GM18951 (cell line): ENCODE data around the gene NAV3.

Source experiments
- POLR2A ChIP-seq: IDR thresholded peaks from 4 replicates; pipeline ENCODE4 v1.6.1; 2011; ENCODE audit warnings: mild to moderate bottlenecking; ENCODE audit not compliant: insufficient read length, insufficient read depth; ENCODE audit errors: extremely low read depth
- in situ Hi-C: fragments of 300-500 bp; cut with MboI; formaldehyde crosslinking; loops from one replicate; pipeline ENCODE4 v1.12.0; 2022; ENCODE audit warnings: low sequenced_read_pairs, mixed read lengths, inconsistent platforms; ENCODE audit not compliant: unreplicated experiment

NAV3 gene

DNA sequence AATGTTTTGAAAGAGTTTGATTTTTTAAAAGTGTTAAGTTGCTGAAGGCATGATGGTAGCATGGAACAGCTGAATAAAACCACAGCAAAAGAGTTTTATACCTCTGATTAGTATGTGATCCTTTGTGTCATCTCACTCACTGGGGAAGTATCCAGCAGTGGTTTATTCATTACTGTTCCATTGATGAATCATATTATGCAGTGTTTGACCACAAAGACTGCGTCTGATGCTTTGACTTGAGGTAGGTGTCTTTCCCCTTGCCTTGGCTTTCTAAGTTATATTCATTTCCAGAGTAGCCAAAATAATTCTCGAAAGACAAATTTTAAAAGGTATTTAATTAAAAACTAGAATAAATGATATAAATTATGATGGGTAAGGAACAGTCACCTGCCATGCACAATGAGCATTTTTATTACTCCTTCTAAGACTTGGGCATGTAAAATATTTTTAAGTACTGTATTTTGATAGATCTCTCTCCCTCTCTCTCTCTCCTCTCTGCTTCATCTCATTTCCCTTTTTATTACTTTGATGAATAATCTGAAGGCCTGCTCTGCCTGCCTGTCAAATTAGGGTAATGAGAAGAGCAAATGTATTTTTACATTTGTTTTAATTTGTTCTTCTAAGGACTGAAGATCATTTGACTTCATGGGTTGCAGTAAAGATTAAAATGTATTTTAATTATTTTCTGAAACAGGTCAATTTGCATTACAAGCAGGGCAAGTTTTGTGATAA lies 164.9 kb downstream of the NAV3 start:
- in situ Hi-C loops: no loop called here
- no peak for TF ChIP-seq POLR2A

GRCh38 chr12:77996670-77997069 lies 166.0 kb downstream of the NAV3 start:
- in situ Hi-C loops: no loop called here

DNA sequence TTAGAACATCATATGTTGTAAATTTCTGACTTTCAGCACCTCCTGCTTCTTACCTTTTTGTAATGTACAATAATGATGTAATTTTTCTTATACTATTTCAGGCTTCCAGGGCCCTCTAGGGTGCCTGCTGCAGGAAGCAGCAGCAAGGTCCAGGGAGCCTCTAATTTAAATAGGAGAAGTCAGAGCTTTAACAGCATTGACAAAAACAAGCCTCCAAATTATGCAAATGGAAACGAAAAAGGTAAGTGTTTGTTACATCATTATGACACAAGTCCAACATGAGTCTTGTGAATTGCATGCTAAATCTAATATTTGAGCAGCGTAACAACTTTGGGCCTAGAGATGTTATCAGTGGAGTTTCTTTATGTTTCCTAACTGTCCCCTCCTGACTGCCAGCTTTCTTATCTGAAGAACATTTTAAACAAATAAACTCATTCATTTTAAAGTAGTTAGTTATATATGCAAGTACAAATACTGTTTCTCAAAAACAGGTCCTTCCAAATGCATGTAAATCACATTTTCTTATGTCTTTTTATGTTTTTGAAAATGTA lies 167.6 kb downstream of the NAV3 start:
- no peak for TF ChIP-seq POLR2A
- in situ Hi-C loops: no loop called here

More at GRCh38 chr12:77996670-77997069, 166.0 kb downstream of the NAV3 start:
- no peak for TF ChIP-seq POLR2A

GRCh38 chr12:77999074-77999715 lies 168.5 kb downstream of the NAV3 start:
- in situ Hi-C loops: no loop called here
- TF ChIP-seq POLR2A: no peak

DNA sequence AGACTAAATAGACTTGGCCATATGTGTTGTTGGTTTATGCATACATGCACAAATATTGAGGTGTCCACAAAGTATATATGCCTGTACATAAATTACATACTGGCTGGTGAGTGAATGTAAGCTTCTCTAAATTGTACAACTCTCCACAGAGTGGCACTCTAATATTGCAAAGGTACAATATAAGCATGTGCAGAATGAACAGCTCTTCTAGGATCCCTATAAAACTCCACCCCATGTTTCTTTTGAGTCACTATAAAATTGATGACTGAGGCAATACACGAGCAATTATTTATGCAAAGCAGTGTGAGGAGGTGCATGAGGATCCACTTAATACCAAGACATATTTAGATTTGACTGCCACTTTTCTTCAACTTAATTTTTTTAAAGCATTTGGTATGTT lies 172.2 kb downstream of the NAV3 start:
- in situ Hi-C loops: no loop called here

GRCh38 chr12:78004249-78005093 lies 173.8 kb downstream of the NAV3 start:
- in situ Hi-C loops: no loop called here
- no peak for TF ChIP-seq POLR2A

More for the DNA sequence above, 172.2 kb downstream of the NAV3 start:
- no peak for TF ChIP-seq POLR2A

- in situ Hi-C loops: no loop called here
- no peak for TF ChIP-seq POLR2A
These were observed 174.4 kb downstream of the NAV3 start for GRCh38 chr12:78005094-78005492.

DNA sequence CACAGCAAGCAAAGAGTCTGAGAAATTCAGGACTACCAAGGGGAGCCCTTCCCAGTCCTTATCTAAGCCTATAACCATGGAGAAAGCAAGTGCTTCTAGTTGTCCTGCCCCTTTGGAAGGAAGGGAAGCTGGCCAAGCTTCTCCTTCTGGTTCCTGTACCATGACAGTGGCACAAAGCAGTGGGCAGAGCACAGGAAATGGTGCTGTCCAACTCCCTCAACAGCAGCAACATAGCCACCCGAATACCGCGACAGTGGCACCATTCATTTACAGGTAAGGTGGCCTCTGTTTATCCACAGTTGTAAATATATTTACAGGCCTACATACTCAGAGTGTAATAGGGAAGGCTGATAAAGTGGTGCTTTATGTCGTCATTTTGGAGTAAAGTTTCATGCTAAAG lies 176.5 kb downstream of the NAV3 start:
- in situ Hi-C loops: no loop called here
- TF ChIP-seq POLR2A: no peak

- in situ Hi-C loops: no loop called here
- no peak for TF ChIP-seq POLR2A
These were observed 178.3 kb downstream of the NAV3 start for GRCh38 chr12:78009031-78009430.

- TF ChIP-seq POLR2A: no peak
- in situ Hi-C loops: no loop called here
These were observed 187.6 kb downstream of the NAV3 start for GRCh38 chr12:78018171-78018910.

DNA sequence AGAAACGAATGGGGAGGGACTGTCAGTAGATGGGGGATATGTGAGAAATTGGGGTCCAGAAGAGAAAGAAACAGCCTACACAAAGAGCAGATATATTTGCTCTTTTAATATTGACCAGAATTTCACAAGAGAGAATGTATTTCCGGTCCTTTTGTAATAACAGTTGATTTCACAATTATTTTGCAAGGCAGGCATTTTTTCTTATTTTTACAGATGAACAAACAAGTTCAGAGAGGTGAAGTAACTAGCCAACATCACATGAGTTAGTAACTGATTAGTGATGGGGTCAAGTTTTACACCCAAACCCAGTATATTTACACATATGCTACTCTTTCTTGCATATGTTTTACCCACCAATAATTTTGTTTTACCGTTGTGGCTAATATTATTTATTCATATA lies 188.2 kb downstream of the NAV3 start:
- in situ Hi-C loops: no loop called here
- no peak for TF ChIP-seq POLR2A

DNA sequence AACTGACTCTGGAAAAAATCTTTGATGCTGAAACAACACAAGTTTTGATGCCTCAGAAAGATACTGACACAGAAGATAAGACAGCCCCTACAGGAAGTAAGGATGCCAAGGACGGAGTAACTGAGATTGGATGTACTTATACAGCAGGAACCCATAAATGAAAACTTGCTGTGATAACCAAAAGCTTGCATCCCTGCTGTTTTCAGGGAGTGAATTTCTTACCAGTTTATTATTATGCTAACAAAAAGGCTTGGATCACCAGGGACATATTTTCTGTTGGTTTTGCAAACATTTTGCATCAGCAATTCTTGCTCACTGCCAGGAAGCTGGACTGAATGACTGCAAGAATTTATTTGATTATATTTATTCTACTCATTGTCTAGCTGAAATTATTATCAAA lies 197.7 kb downstream of the NAV3 start:
- no peak for TF ChIP-seq POLR2A
- in situ Hi-C loops: no loop called here
